DND-41 (cell line): ENCODE measurements around the gene STAT6.

Source experiments
- ATAC-seq: fragments of 200-7000 bp; cut with Tn5 transposase; 3 replicates; pipeline ENCODE4 v1.9.1; 2021; ENCODE audit warnings: low read depth; ENCODE audit not compliant: insufficient read depth
- DNase-seq: peaks from one replicate; pipeline ENCODE4 v3.0.0-alpha.2; 2020
- H2AFZ ChIP-seq: 2 replicates; pipeline ENCODE4 v1.6.0; 2012; ENCODE audit warnings: low read depth, low read length
- H3K27ac ChIP-seq: 2 replicates; pipeline ENCODE4 v1.5.1; 2012; ENCODE audit warnings: low read length, inconsistent platforms
- H3K27me3 ChIP-seq: fragments of 200-600 bp; sonication (generic); 2 replicates; pipeline ENCODE4 v1.6.0; 2012; ENCODE audit warnings: low read length, mild to moderate bottlenecking, inconsistent platforms; ENCODE audit not compliant: insufficient read depth, poor library complexity
- H3K36me3 ChIP-seq: 2 replicates; pipeline ENCODE4 v1.5.1; 2012; ENCODE audit warnings: low read length, inconsistent platforms; ENCODE audit not compliant: insufficient read depth
- H3K4me1 ChIP-seq: 2 replicates; pipeline ENCODE4 v1.5.1; 2012; ENCODE audit warnings: mild to moderate bottlenecking, low read length; ENCODE audit not compliant: insufficient read depth
- H3K4me2 ChIP-seq: 2 replicates; pipeline ENCODE4 v1.6.0; 2012; ENCODE audit warnings: mild to moderate bottlenecking, moderate library complexity, low read length, inconsistent platforms; ENCODE audit not compliant: insufficient read depth
- H3K4me3 ChIP-seq, 2 experiments: fragments of 200-600 bp in 1 of 2; shearing (Covaris generic) in 1 of 2; 2 replicates each; pipeline ENCODE4 v1.5.1; 2012 to 2016; ENCODE audit warnings: inconsistent platforms in 2 of 2, low read length in 2 of 2, mild to moderate bottlenecking in 2 of 2, low read depth in 1 of 2, moderate library complexity in 1 of 2
- H3K79me2 ChIP-seq: 2 replicates; pipeline ENCODE4 v1.6.0; 2012; ENCODE audit warnings: low read length, inconsistent platforms; ENCODE audit not compliant: insufficient read depth
- H3K9ac ChIP-seq: 2 replicates; pipeline ENCODE4 v1.6.0; 2012; ENCODE audit warnings: low read depth, mild to moderate bottlenecking, inconsistent platforms, low read length, moderate library complexity
- H3K9me3 ChIP-seq: 2 replicates; pipeline ENCODE4 v1.5.1; 2012; ENCODE audit warnings: low read length, moderate library complexity, mild to moderate bottlenecking, inconsistent platforms; ENCODE audit not compliant: insufficient read depth, severe bottlenecking
- H4K20me1 ChIP-seq: 2 replicates; pipeline ENCODE4 v1.6.0; 2012; ENCODE audit warnings: low read length; ENCODE audit not compliant: insufficient read depth
- EZH2 ChIP-seq: IDR thresholded peaks from 3 replicates; pipeline ENCODE4 v1.6.1; 2012; ENCODE audit warnings: borderline replicate concordance, low read depth, mild to moderate bottlenecking, moderate library complexity, low read length, inconsistent platforms; ENCODE audit not compliant: severe bottlenecking
- TF ChIP-seq, protein P1 (sequence below): IDR thresholded peaks from 2 replicates; pipeline ENCODE4 v1.5.1; 2012; ENCODE audit warnings: borderline replicate concordance, low read length, moderate library complexity, mild to moderate bottlenecking; ENCODE audit not compliant: poor library complexity, severe bottlenecking; ENCODE audit errors: extremely low read depth

Gene STAT6

DNA sequence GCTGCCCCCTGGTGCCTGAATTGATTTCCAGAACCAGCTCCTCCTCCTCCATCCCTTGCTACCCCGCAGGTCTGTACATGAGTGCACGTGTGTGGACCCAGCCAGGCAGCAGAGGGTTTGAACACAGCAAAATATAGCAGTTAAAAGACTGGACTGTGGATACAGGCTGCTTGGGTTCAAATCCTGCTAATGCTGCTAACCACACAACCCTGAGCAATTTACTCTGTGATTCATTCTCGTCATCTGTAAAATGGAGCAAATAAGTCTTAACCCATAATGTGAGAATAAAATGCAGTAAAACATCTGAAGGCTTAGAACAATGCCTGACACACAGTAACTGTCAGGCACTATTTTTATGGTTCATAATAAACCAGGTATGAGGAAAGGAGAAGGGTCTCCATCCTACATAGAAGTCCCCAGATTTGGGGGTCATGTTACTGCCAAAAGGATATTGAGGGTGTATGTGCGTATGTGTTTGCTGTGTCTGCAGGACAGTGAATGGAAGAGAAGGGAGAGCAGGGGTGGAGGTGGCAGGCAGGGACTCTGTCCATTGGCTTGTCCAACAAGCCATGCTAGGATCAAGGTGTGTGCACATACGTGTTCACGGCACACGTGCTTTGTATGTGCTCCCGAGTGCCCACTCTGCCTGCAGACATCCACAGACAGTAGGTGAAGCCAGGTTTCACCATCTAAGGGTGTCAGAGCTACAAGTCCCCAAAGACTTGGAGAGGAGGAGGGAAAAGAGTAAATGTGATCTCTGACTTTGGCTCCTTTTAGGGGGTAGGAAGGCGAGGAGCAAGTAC, 1.5 kb upstream of the STAT6 start:
- Histone ChIP-seq H3K27me3 (no peaks in the 10 kb centered on the region), H3K36me3 (no peaks in the 10 kb centered on the region), H3K9me3 (no peaks in the 10 kb centered on the region), H3K4me1 (peaks cover 37% of the 10 kb centered on the region), H2AFZ (peak overlapping the region; percentile 89; the same call in 1 of the 2 replicates), H3K79me2 (peaks cover 19% of the 10 kb centered on the region), H4K20me1 (peaks cover 1% of the 10 kb centered on the region; the same call in 1 of the 2 replicates), H3K27ac (peak overlapping the region; percentile 93), H3K9ac (peak overlapping the region; percentile 78), H3K4me3 (peak overlapping the region in 1 of 2 experiments; percentile 90; a peak in 2 of 4 replicates), H3K4me2 (peak overlapping the region; percentile 99)
- DNase-seq (no peak), ATAC-seq (no peak)
- TF ChIP-seq, protein P1, sequence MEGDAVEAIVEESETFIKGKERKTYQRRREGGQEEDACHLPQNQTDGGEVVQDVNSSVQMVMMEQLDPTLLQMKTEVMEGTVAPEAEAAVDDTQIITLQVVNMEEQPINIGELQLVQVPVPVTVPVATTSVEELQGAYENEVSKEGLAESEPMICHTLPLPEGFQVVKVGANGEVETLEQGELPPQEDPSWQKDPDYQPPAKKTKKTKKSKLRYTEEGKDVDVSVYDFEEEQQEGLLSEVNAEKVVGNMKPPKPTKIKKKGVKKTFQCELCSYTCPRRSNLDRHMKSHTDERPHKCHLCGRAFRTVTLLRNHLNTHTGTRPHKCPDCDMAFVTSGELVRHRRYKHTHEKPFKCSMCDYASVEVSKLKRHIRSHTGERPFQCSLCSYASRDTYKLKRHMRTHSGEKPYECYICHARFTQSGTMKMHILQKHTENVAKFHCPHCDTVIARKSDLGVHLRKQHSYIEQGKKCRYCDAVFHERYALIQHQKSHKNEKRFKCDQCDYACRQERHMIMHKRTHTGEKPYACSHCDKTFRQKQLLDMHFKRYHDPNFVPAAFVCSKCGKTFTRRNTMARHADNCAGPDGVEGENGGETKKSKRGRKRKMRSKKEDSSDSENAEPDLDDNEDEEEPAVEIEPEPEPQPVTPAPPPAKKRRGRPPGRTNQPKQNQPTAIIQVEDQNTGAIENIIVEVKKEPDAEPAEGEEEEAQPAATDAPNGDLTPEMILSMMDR, result peak; percentile 100
- no peak for TF ChIP-seq EZH2

DNA sequence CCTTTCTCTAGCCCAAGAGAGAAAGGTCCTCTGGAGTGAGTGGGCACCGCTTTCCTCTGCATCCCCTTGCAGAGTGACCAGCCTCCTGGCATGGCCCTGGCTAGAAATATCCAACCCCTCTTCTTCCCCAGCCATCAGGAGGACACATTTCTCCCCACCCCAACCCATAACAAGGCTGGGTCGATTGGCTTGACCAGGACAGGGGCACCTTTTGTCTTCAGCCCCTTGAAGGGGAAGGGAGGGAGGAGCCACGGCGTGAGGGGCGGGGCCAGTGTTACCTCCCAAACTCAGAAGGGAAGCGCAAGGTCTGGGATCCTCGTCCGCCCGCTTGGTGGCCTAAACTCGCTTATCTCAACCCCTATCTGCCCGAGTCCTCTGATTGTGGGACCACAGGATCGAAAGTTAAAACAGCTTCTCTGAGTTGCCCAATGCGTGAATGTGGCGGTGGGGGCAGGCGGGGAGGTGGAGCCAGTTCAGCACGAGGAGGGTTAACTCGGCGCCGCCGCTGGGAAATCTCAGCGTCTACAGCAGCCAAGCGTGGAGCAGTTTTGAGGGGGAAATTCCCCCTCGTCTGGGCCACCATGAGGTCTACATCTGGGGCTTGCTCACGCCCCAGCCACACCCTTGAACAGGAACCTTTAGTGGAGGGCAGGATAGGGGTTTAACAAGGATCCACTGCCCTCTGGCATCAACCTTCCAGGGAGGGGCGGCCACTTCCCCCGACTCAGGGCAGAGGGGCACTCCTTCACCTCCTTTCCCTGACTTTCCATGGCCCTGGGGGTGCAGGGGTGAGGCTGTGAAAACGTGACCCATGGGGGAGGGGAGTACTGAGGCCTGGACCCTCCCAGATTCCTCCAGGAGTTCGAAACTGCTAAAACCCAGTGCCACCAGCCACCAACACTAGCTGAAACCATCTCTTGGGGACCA, 795 bp downstream of the STAT6 start:
- Histone ChIP-seq H4K20me1 (peaks cover 4% of the 10 kb centered on the region; the same call in 1 of the 2 replicates), H3K36me3 (peaks cover 19% of the 10 kb centered on the region), H3K27ac (peak overlapping the region; percentile 93), H2AFZ (peak overlapping the region; percentile 89), H3K4me2 (peak overlapping the region; percentile 99), H3K27me3 (no peaks in the 10 kb centered on the region), H3K4me3 (peak overlapping the region; percentile 57 to 90; a peak in 3 of 4 replicates), H3K4me1 (peaks cover 37% of the 10 kb centered on the region), H3K9ac (peak overlapping the region; percentile 78), H3K79me2 (peaks cover 19% of the 10 kb centered on the region), H3K9me3 (no peaks in the 10 kb centered on the region)
- DNase-seq (peak; percentile 74), ATAC-seq (peak; percentile 41)
- TF ChIP-seq, protein P1, result no peak
- TF ChIP-seq EZH2, result no peak

DNA sequence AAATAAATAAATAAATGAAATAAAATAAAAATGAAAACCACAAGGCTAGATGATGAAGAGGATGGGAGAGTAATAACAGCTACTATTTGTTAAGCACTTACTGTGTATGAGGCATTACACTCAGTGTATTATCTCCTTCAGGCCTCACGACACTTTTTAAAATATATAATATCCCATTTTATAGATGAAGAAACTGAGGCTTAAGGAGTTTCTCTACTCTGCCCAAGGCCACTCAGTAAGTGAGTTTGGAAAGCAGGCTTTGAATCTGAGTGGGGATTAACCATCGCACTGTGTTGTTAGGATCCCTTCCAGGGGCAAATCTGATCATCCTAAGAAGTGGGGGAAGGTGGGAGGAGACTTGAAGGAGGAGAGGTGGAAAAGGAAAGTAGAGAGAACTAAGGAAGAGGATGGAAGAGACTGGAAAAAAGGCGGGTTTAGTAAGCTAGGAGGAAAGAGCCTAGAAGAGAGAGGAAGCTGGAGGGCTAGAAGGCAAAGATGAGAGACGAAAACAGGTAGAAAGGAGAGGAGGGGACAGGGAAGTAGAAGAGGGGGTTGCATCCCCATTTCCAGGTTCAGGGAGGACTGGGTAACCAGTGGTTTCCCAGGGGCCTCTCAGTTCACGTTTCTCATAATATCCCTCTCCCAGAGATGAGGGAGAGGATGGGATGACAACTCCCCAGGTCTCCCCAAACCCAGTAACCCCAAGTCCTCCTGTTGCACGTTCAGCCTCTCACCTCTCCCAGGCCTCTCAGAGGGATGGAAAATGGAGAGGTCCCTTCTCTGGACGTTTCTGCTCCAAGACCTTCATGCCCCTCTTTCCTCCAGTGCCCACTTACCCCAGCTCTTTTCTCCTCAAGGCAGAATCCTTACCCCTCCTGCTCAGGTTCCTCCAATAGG, 1.7 kb downstream of the STAT6 start:
- Histone ChIP-seq H3K9ac (peak overlapping the region; percentile 78; the same call in 1 of the 2 replicates), H2AFZ (peak overlapping the region; percentile 89), H3K4me2 (peak overlapping the region; percentile 99), H3K4me3 (peak overlapping the region; percentile 57 to 90; a peak in 3 of 4 replicates), H3K27me3 (no peaks in the 10 kb centered on the region), H3K4me1 (peaks cover 37% of the 10 kb centered on the region), H3K9me3 (no peaks in the 10 kb centered on the region), H3K27ac (peak overlapping the region; percentile 93), H3K36me3 (peaks cover 28% of the 10 kb centered on the region), H3K79me2 (peaks cover 19% of the 10 kb centered on the region), H4K20me1 (peaks cover 4% of the 10 kb centered on the region; the same call in 1 of the 2 replicates)
- no peak for TF ChIP-seq EZH2
- TF ChIP-seq, protein P1, result no peak
- DNase-seq (no peak), ATAC-seq (no peak)
